H7 (cell line): Measurements from ENCODE around the gene ANO3. TPM values are rescaled to one million over a fixed set of nuclear protein-coding genes. Genes with fewer than 3 reads are reported as not detected.

ENCODE experiments used
- DNase-seq: peaks from one replicate; pipeline ENCODE4 v3.0.0; 2012
- H3K27me3 ChIP-seq: 2 replicates; pipeline ENCODE4 v1.6.0; 2011; ENCODE audit warnings: mild to moderate bottlenecking, low read length; ENCODE audit not compliant: control insufficient read depth, insufficient read depth
- H3K36me3 ChIP-seq: replicated peaks from 2 replicates; pipeline ENCODE4 v1.5.1; 2011; ENCODE audit warnings: low read length; ENCODE audit not compliant: control insufficient read depth, insufficient read depth
- H3K4me3 ChIP-seq: 2 replicates; pipeline ENCODE4 v1.5.1; 2011; ENCODE audit warnings: low read depth, mild to moderate bottlenecking, control low read depth, low read length, moderate library complexity; ENCODE audit not compliant: insufficient read depth
- total RNA-seq: library from RNA; depleted of rRNA; stranded (reverse); fragments of >200 nt; shearing (Covaris generic); gene quantifications from 2 replicates; pipeline ENCODE4 v1.2.3, GENCODE V29; 2014

The ANO3 gene
- total RNA-seq, 1 experiment from 2014 or later = not detected

DNA sequence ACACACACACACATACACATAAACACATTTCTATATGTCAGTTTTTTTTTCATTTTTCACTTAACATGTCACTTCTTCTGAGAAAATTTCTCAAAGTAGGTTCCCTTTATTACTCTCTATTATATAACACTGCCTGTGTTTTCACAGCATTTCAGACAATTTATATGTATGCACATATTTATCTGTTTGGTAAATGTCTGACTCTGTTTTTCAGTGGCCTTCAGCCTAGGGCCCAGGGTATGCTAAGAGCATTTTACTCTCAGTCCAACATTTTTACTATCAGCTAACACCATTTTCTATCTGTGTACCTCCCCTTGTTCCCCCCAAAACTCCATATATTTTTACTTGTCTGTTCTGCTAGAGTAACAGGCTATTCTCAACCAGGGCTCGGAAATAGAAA, 92.3 kb downstream of the ANO3 start:
- Histone ChIP-seq H3K36me3 (no peaks in the 10 kb centered on the region), H3K27me3 (no peaks in the 10 kb centered on the region), H3K4me3 (no peak overlapping the region)
- DNase-seq = no peak

- Histone ChIP-seq H3K4me3 (no peak overlapping the region), H3K36me3 (no peaks in the 10 kb centered on the region)
- no peak for DNase-seq
Observed at GRCh38 chr11:26439854-26440253, 107.9 kb downstream of the ANO3 start.

DNA sequence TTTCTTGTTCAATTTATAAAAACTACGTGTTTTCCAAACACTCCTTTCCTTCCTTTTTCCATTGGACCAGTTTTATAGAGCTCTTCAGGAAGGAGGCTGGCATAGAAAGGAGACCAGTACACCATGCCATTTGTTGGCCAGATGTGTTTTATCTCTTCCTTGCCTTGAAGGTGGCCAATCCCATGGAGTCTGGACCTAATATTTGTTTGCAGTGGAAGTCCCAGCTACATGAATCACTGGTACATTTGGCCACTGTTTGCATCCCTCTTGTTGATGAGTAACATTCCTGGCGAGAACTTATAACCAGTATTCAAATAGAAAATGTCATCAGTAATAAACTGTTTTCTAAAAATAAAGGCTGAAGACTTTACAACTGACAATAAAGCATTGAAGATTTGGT, 110.2 kb downstream of the ANO3 start:
- no peak for DNase-seq
- no peaks in the 10 kb centered on the region for H3K27me3 ChIP-seq
- no peak overlapping the region for H3K4me3 ChIP-seq
- H3K36me3 ChIP-seq = no peaks in the 10 kb centered on the region

More at GRCh38 chr11:26439854-26440253, 107.9 kb downstream of the ANO3 start:
- no peaks in the 10 kb centered on the region for H3K27me3 ChIP-seq

DNA sequence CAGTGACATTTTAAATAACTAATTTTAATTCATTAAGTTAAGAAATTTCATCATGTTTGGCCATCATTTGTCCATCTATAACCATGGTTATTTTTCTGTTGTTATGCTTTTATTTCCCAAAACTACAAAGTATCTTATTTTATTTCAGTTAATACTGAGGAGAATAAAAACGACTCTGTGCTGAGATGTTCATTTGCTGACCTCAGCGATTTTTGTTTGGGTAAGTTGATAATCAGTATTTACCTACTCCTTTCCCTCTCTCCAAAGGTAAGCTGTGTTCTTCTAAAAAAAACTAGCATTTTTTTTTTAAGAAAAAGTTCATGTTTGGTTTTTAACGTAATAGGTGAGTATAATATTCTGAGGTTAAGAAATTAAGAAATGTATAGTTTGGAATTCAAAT, 111.7 kb downstream of the ANO3 start:
- H3K36me3 ChIP-seq = no peaks in the 10 kb centered on the region
- no peak for DNase-seq
- no peaks in the 10 kb centered on the region for H3K27me3 ChIP-seq
- H3K4me3 ChIP-seq = no peak overlapping the region

DNA sequence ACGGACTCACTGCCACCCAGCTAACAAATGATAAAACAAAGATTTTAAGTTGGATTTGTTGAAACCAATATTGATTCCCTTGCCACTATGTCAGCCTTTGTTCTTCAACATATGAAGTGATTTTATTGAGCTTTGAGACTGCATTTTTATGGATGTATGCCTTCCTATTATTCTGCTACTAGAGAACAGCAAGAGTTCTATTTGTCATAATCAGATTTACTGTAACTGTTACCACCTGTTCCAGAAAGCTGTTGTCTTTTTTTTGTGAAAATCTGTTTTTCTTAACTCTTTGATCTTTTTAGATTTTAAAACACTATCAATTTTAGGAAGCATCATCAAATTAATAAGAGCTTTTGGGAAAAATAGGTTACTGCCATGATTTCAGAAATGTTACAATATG, 125.7 kb downstream of the ANO3 start:
- Histone ChIP-seq H3K27me3 (no peaks in the 10 kb centered on the region), H3K4me3 (no peak overlapping the region), H3K36me3 (no peaks in the 10 kb centered on the region)
- no peak for DNase-seq

GRCh38 chr11:26465274-26465673, 133.3 kb downstream of the ANO3 start:
- H3K36me3 ChIP-seq = no peaks in the 10 kb centered on the region
- H3K4me3 ChIP-seq = no peak overlapping the region
- no peaks in the 10 kb centered on the region for H3K27me3 ChIP-seq
- DNase-seq = no peak

DNA sequence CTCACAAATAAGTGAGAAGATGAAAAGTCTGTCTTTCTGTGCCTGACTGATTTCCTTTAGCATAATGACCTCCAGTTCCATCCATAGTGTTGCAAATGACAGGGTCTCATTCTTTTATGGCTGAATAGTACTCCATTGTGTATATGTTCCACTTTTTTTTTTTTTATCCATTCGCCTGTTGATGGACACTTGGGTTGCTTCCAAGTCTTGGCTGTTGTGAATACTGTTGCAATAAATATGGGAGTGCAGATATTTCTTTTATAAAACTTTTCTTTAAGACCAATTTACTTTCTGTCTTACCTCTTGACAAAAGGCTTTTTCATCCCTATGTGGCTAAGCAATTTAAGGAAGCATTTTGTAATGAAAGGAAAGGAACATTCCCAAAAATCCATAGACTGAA, 135.6 kb downstream of the ANO3 start:
- H3K27me3 ChIP-seq = no peaks in the 10 kb centered on the region
- no peak for DNase-seq

GRCh38 chr11:26470992-26471391, 139.1 kb downstream of the ANO3 start:
- Histone ChIP-seq H3K27me3 (no peaks in the 10 kb centered on the region), H3K36me3 (no peaks in the 10 kb centered on the region), H3K4me3 (no peak overlapping the region)
- no peak for DNase-seq

More for the DNA sequence above, 135.6 kb downstream of the ANO3 start:
- Histone ChIP-seq H3K36me3 (no peaks in the 10 kb centered on the region), H3K4me3 (no peak overlapping the region)

DNA sequence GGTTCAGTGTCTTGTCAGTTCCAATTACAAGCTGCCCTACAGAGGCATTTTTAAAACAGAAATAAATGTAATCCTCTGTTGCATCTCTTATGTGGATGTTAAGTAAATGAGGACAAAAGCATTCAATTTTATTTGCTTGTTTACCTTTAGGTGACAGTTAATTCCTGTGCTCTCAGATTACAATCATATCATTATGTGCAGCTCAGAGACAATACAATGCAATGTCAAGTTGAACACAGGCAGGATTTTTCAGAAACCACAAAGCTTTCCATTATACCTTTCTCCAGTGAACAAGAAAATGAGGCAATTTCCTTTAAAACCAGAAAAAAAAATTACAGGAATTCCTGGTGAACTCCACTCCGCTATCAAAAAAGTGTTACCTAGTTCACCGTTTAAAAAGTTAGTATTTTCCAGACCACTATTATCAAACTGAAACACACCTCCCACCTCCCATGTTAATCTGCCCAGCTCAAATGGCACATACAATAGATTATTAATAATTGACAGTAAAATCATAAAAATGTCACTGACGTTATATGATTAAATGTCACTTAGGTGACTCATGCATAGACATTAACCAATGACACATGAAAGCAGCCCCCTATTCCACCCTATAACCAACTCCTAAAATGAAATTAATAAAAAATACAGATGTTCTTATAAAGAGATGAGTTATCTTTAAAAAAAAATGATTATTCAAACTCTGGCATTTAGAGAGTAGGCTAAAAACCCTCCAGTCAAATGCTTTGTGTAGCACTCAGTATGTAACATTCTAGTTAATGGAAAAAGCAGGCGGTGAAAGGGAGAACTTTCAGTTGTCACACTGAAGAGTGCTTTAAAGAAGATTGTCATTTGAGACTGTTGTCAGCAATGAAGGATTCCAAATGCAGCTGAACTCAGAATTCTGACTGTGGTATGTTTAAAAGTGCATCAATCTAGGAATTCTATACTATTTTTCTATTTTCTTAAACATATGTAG, 141.6 kb downstream of the ANO3 start:
- Histone ChIP-seq H3K4me3 (no peak overlapping the region), H3K27me3 (no peaks in the 10 kb centered on the region), H3K36me3 (no peaks in the 10 kb centered on the region)
- DNase-seq = no peak

DNA sequence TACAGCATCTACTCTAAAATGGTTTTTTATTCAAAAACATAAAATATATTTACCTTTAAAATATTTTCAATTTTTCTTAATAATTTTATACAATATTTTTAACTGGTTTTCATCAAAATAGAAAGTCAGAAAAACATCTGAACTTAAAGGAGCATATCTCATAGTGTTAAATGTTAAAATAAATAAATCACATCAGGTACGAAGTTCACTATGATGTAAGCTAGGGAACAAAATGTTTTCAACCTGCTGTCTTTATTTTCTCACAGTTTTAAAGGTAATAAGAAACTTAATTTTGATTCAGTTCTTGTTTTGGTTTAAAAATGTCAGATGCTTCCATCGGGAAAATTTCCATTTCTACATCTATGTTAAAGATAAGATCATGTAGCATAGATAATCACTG, 142.5 kb downstream of the ANO3 start:
- H3K27me3 ChIP-seq = no peaks in the 10 kb centered on the region
- no peak overlapping the region for H3K4me3 ChIP-seq
- H3K36me3 ChIP-seq = no peaks in the 10 kb centered on the region
- no peak for DNase-seq

- H3K27me3 ChIP-seq = no peaks in the 10 kb centered on the region
- no peak for DNase-seq
- H3K36me3 ChIP-seq = no peaks in the 10 kb centered on the region
- no peak overlapping the region for H3K4me3 ChIP-seq
Observed at GRCh38 chr11:26477396-26477795, 145.5 kb downstream of the ANO3 start.

GRCh38 chr11:26478710-26479109, 146.8 kb downstream of the ANO3 start:
- no peak overlapping the region for H3K4me3 ChIP-seq
- no peaks in the 10 kb centered on the region for H3K27me3 ChIP-seq
- H3K36me3 ChIP-seq = no peaks in the 10 kb centered on the region
- no peak for DNase-seq

DNA sequence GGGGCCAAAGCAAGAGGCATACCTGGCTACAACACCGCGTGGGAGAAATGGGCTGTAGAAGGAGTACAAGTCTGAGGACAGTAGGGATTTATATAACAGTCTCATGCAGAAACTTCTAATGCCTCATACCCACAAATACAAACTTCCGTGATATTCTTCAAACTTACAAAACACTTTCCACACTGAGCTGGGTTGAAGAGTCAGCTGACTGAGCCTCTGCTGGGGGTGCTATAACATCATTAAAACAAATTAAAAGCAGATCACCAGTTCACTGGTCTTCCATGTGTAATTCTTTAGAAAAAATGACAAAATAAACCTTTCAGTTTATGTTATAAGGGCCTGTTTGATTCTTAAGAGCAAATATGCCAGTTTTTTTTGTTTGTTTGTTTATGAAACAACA, 148.1 kb downstream of the ANO3 start:
- DNase-seq = no peak
- Histone ChIP-seq H3K27me3 (no peaks in the 10 kb centered on the region), H3K36me3 (no peaks in the 10 kb centered on the region), H3K4me3 (no peak overlapping the region)

GRCh38 chr11:26483108-26483507, 151.2 kb downstream of the ANO3 start:
- Histone ChIP-seq H3K4me3 (no peak overlapping the region), H3K27me3 (no peaks in the 10 kb centered on the region), H3K36me3 (no peaks in the 10 kb centered on the region)
- DNase-seq = no peak

DNA sequence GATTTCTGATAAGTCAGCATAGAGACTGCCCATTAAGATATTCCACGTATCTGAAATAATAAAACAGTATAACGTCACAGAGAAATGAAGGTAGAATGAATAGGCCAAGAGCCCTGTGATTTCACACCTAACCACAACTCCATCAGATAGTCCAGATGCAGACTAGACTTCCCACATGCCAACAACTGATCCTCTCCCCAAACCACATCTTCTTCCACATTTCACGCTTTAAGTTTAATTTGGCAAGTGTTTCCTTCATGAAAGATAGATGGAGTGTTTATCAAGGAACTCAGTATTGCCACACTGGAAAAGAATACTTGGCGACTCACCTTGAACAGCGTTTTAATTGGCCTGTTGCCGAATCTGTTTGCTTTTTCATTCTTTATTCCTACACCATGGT, 158.6 kb downstream of the ANO3 start:
- no peaks in the 10 kb centered on the region for H3K27me3 ChIP-seq
- H3K4me3 ChIP-seq = no peak overlapping the region
- no peaks in the 10 kb centered on the region for H3K36me3 ChIP-seq
- DNase-seq = no peak
